ENCODE data around the gene STARD3. TPM values are rescaled to one million over a fixed set of nuclear protein-coding genes. Genes with fewer than 3 reads are reported as not detected.
A peak's percentile ranks its signal among the peaks of the same experiment; 100 is the strongest.

Gene STARD3
- total RNA-seq, 1 experiment from 2014 or later = 2,579 TPM

DNA sequence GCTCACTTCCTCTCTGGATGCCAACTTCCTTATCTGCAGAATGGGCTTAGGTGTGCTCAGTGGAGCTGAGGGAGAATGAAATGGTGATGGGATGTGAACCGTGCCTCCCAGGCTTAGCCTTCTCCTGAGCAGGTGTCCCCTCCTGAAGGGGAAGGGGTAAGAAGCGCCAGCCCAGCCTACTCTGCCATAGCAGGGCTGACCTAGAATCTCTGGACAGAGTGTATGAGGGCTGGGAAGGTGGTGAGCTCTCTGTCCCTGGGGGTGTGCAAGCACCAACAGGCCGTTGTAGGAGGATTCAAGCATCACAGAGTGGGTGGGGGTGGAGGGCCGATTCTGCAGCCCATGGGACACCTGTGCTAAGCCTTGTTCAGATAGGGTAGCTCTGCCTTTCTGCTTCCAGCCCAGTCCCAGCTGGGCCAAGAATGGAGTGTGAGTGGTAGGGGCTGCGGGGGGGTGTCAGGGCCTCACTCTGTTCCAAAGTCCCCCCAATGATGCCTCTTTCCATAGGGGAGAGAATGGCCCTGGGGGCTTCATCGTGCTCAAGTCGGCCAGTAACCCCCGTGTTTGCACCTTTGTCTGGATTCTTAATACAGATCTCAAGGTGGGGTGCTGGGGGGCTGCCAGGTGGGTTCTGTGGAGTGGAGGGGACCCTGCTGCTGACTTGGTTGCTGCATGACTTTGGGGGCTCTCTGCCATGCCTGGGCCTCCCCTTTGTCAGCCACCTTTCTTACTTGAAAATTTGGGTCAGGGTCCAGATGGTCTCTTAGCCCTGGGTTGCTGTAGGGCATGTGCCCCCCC is 25.0 kb downstream of the STARD3 start:
- Mint-ChIP-seq H3K9me3 (ENCODE audit: low read depth, unreplicated experiment) (no peaks in the 10 kb centered on the region), H3K4me1 (ENCODE audit: low read depth, unreplicated experiment) (peaks cover 47% of the 10 kb centered on the region), H3K36me3 (ENCODE audit: insufficient read depth, unreplicated experiment) (peaks cover 98% of the 10 kb centered on the region), H3K27ac (ENCODE audit: unreplicated experiment) (no peak overlapping the region), H3K27me3 (ENCODE audit: unreplicated experiment) (peaks cover 19% of the 10 kb centered on the region), H3K4me3 (ENCODE audit: low read depth, unreplicated experiment) (no peak overlapping the region)
- CTCF ChIA-PET = interaction anchor here (0.6 to 161.2 kb wide), 16 partner anchors 41 to 451 kb away, joined by 3 to 42089 read pairs (median 6); partner anchors contain the start of genes ERBB2, GRB7, GSDMA and GSDMB
- no peak for DNase-seq
- intact Hi-C loops (cut with micrococcal nuclease; ENCODE audit: unreplicated experiment) = loop anchor here (2.0 kb wide), 2 partner anchors 25 to 319 kb away; partner anchors contain the start of genes PSMD3 and STARD3
- BruUV-seq (replicated peaks) = no TSS peak
- no peak for TF ChIP-seq CTCF (IDR thresholded peaks at IDR 0.05; ENCODE audit: unreplicated experiment)

GRCh38 chr17:39662551-39663339 is 25.8 kb downstream of the STARD3 start:
- Mint-ChIP-seq H3K36me3 (ENCODE audit: insufficient read depth, unreplicated experiment) (peaks cover 97% of the 10 kb centered on the region), H3K27me3 (ENCODE audit: unreplicated experiment) (peaks cover 27% of the 10 kb centered on the region), H3K4me3 (ENCODE audit: low read depth, unreplicated experiment) (peak overlapping the region; percentile 2), H3K4me1 (ENCODE audit: low read depth, unreplicated experiment) (peaks cover 51% of the 10 kb centered on the region), H3K9me3 (ENCODE audit: low read depth, unreplicated experiment) (no peaks in the 10 kb centered on the region), H3K27ac (ENCODE audit: unreplicated experiment) (peak overlapping the region; percentile 8)
- peak; percentile 98 for DNase-seq
- CTCF ChIA-PET = interaction anchor here (0.6 to 161.2 kb wide), 18 partner anchors 42 to 451 kb away, joined by 3 to 42089 read pairs (median 8); partner anchors contain the start of genes ERBB2, GRB7, GSDMA and GSDMB
- BruUV-seq (replicated peaks) = TSS peak; percentile 72
- no peak for TF ChIP-seq CTCF (IDR thresholded peaks at IDR 0.05; ENCODE audit: unreplicated experiment)
- intact Hi-C loops (cut with micrococcal nuclease; ENCODE audit: unreplicated experiment) = loop anchor here (1.0 to 2.0 kb wide), 3 partner anchors 25 to 318 kb away; partner anchors contain the start of genes PSMD3 and STARD3

GRCh38 chr17:39663340-39663687 is 26.4 kb downstream of the STARD3 start:
- Mint-ChIP-seq H3K27me3 (ENCODE audit: unreplicated experiment) (peaks cover 33% of the 10 kb centered on the region), H3K4me1 (ENCODE audit: low read depth, unreplicated experiment) (peaks cover 54% of the 10 kb centered on the region), H3K27ac (ENCODE audit: unreplicated experiment) (peak overlapping the region; percentile 8), H3K36me3 (ENCODE audit: insufficient read depth, unreplicated experiment) (peaks cover 97% of the 10 kb centered on the region), H3K4me3 (ENCODE audit: low read depth, unreplicated experiment) (peak overlapping the region; percentile 28), H3K9me3 (ENCODE audit: low read depth, unreplicated experiment) (no peaks in the 10 kb centered on the region)
- no TSS peak for BruUV-seq (replicated peaks)
- intact Hi-C loops (cut with micrococcal nuclease; ENCODE audit: unreplicated experiment) = loop anchor here (1.0 to 2.0 kb wide), 3 partner anchors 24 to 317 kb away; partner anchors contain the start of genes PSMD3 and STARD3
- no peak for TF ChIP-seq CTCF (IDR thresholded peaks at IDR 0.05; ENCODE audit: unreplicated experiment)
- CTCF ChIA-PET = interaction anchor here (0.5 to 161.2 kb wide), 22 partner anchors 43 to 1357 kb away, joined by 3 to 42089 read pairs (median 6); partner anchors contain the start of genes ERBB2, GRB7, GSDMA and GSDMB
- DNase-seq = no peak

Data from Calu3 (cell line).